ENCODE results near the gene PRKCZ.

GRCh38 chr1:2031546-2032540 lies 18.4 kb upstream of the PRKCZ start:
- TF ChIP-seq POLR2A (IDR thresholded peaks at IDR 0.05; ENCODE audit: low read depth, low read length) (no peak), RFX5 (IDR thresholded peaks at IDR 0.05; ENCODE audit: low read depth, low read length) (no peak), MXI1 (IDR thresholded peaks at IDR 0.05; ENCODE audit: borderline replicate concordance, low read depth, low read length) (no peak), NFE2L2 (IDR thresholded peaks at IDR 0.05; ENCODE audit: low read depth, low read length) (no peak), MAFK (IDR thresholded peaks at IDR 0.05; ENCODE audit: low read depth, low read length) (no peak), USF2 (IDR thresholded peaks at IDR 0.05; ENCODE audit: low read depth, low read length) (no peak)
- TF ChIP-seq, protein P1, sequence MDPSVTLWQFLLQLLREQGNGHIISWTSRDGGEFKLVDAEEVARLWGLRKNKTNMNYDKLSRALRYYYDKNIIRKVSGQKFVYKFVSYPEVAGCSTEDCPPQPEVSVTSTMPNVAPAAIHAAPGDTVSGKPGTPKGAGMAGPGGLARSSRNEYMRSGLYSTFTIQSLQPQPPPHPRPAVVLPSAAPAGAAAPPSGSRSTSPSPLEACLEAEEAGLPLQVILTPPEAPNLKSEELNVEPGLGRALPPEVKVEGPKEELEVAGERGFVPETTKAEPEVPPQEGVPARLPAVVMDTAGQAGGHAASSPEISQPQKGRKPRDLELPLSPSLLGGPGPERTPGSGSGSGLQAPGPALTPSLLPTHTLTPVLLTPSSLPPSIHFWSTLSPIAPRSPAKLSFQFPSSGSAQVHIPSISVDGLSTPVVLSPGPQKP (IDR thresholded peaks at IDR 0.05; ENCODE audit: borderline replicate concordance, low read depth, low read length), result no peak
- TF ChIP-seq, protein P2, sequence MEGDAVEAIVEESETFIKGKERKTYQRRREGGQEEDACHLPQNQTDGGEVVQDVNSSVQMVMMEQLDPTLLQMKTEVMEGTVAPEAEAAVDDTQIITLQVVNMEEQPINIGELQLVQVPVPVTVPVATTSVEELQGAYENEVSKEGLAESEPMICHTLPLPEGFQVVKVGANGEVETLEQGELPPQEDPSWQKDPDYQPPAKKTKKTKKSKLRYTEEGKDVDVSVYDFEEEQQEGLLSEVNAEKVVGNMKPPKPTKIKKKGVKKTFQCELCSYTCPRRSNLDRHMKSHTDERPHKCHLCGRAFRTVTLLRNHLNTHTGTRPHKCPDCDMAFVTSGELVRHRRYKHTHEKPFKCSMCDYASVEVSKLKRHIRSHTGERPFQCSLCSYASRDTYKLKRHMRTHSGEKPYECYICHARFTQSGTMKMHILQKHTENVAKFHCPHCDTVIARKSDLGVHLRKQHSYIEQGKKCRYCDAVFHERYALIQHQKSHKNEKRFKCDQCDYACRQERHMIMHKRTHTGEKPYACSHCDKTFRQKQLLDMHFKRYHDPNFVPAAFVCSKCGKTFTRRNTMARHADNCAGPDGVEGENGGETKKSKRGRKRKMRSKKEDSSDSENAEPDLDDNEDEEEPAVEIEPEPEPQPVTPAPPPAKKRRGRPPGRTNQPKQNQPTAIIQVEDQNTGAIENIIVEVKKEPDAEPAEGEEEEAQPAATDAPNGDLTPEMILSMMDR (conservative IDR thresholded peaks at IDR 0.05; ENCODE audit: low read depth, low read length), result no peak
